GM18505 (cell line): ENCODE data around the gene CAVIN1.
"Not testable (repeated sequence)": the region's sequence is repeated elsewhere in the genome, so short reads cannot be mapped to it uniquely, and the experiment has no call there.

ENCODE experiments used
- ATAC-seq: cut with Tn5 transposase; IDR thresholded peaks from one replicate; pipeline ENCODE4 v1.9.1; 2021; ENCODE audit not compliant: unreplicated experiment
- POLR2A ChIP-seq: IDR thresholded peaks from 4 replicates; pipeline ENCODE4 v1.6.1; 2011; ENCODE audit warnings: borderline replicate concordance; ENCODE audit not compliant: insufficient read depth, insufficient read length; ENCODE audit errors: extremely low read depth

Gene CAVIN1

GRCh38 chr17:42421136-42421506 lies 1.9 kb downstream of the CAVIN1 start:
- no peak for TF ChIP-seq POLR2A
- no peak for ATAC-seq

- ATAC-seq = not testable (repeated sequence)
Measured at GRCh38 chr17:42417981-42418380, 5.1 kb downstream of the CAVIN1 start.

- ATAC-seq = no peak
Measured at GRCh38 chr17:42414704-42415409, 8.2 kb downstream of the CAVIN1 start.

GRCh38 chr17:42413464-42414040 lies 9.5 kb downstream of the CAVIN1 start:
- no peak for TF ChIP-seq POLR2A
- ATAC-seq = no peak

More at GRCh38 chr17:42414704-42415409, 8.2 kb downstream of the CAVIN1 start:
- TF ChIP-seq POLR2A = no peak

- TF ChIP-seq POLR2A = no peak
- no peak for ATAC-seq
Measured at GRCh38 chr17:42411905-42412679, 11.0 kb downstream of the CAVIN1 start.

- ATAC-seq = no peak
- no peak for TF ChIP-seq POLR2A
Measured at GRCh38 chr17:42411361-42411760, 11.7 kb downstream of the CAVIN1 start.

GRCh38 chr17:42410319-42410685 lies 12.8 kb downstream of the CAVIN1 start:
- no peak for ATAC-seq
- TF ChIP-seq POLR2A = no peak

GRCh38 chr17:42409523-42410318 lies 13.3 kb downstream of the CAVIN1 start:
- no peak for TF ChIP-seq POLR2A
- ATAC-seq = no peak

GRCh38 chr17:42408061-42408460 lies 15.0 kb downstream of the CAVIN1 start:
- TF ChIP-seq POLR2A = no peak
- no peak for ATAC-seq

- TF ChIP-seq POLR2A = no peak
- no peak for ATAC-seq
Measured at GRCh38 chr17:42407289-42407836, 15.7 kb downstream of the CAVIN1 start.

GRCh38 chr17:42406615-42407288 lies 16.3 kb downstream of the CAVIN1 start:
- no peak for TF ChIP-seq POLR2A
- ATAC-seq = no peak

GRCh38 chr17:42405963-42406495 lies 17.0 kb downstream of the CAVIN1 start:
- no peak for TF ChIP-seq POLR2A
- ATAC-seq = no peak
